GM12873 (cell line): ENCODE measurements around the gene ZBED4.
A peak's percentile ranks its signal among the peaks of the same experiment; 100 is the strongest.

Experiments used
- CTCF ChIP-seq: IDR thresholded peaks from 2 replicates; pipeline ENCODE4 v1.5.1; 2012; ENCODE audit warnings: low read depth, mild to moderate bottlenecking, moderate library complexity, low read length, control low read depth; ENCODE audit not compliant: insufficient read depth; ENCODE audit errors: missing control alignments

ZBED4 gene

GRCh38 chr22:49930596-49931412, 77.2 kb downstream of the ZBED4 start:
- TF ChIP-seq CTCF: peak; percentile 75

GRCh38 chr22:49933236-49934159, 79.9 kb downstream of the ZBED4 start:
- no peak for TF ChIP-seq CTCF

- no peak for TF ChIP-seq CTCF
Observed at GRCh38 chr22:49934160-49934890, 80.7 kb downstream of the ZBED4 start.

GRCh38 chr22:49934891-49935557, 81.4 kb downstream of the ZBED4 start:
- no peak for TF ChIP-seq CTCF

- TF ChIP-seq CTCF: no peak
Observed at GRCh38 chr22:49935561-49935960, 81.9 kb downstream of the ZBED4 start.

- TF ChIP-seq CTCF: no peak
Observed at GRCh38 chr22:49936018-49936972, 82.7 kb downstream of the ZBED4 start.
